ENCODE measurements around the gene MRAS.

DNA sequence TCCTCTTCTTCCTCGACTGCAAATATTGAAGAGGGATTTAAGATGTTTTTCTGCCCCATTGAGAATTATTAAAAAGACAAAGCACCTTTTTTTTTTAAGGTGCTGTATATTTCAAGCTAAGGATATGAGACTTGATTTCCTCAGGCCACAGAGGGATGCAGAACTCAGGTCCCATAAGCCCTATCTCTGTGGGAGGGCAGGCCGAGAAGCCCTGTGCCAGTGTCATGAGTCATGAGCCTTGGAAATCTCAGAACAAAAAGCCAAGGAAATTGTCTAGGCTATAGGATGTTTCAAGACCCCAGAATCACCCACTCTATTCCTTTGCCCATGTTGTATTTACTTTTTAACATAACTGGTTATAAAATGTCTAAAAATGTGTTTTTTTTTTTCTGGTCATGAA is 93.4 kb downstream of the MRAS start:
- no peak for TF ChIP-seq CTCF (IDR thresholded peaks at IDR 0.05)
- TF ChIP-seq POLR2AphosphoS5 (IDR thresholded peaks at IDR 0.05), result no peak

All from esophagus muscularis mucosa (tissue), 3 donors.